ENCODE data around the gene NINJ1.

DNA sequence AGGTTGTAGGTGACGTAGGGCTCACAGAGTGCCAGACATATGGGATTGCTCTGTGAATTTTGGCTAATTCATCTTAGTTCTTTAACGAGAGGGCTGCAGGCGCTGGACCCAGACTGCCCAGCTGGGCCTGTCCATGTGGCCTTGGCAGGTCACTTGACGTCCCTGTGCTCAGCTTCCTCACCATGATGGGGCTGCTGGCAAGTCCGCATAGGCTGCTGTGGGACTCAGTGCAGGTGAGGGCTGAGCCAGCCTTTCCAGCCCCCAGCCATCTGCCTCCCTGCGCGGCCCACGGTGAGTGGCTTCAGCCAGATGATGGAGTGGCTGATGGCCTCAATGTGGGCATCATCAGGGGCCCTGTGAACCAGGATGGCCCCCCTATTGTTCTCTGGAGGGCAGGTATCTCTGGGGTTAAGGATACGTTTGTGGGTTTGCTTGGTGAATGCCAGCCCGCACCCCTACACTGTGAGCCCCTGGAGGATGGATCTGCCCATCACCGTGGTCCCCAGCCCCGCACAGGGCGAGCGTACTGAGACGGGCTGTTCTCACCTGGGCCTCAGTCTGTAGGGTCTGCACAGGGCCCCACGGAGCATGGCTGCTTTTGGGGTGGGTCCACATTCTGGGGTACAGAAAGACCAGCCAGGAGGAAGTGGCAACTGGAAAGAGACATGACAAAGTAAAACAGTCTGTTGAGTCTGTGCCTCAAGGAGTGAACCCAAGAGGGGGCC lies 34.3 kb downstream of the NINJ1 start:
- TF ChIP-seq POLR2AphosphoS5 (IDR thresholded peaks at IDR 0.05) (no peak), POLR2A (IDR thresholded peaks at IDR 0.05) (no peak), CTCF (IDR thresholded peaks at IDR 0.05) (no peak), EP300 (IDR thresholded peaks at IDR 0.05) (no peak)
